Lower leg skin (tissue), 4 donors: Measurements from ENCODE around the gene RAB26. TPM values are rescaled to one million over a fixed set of nuclear protein-coding genes. Genes with fewer than 3 reads are reported as not detected.

Experiments used
- DNase-seq, 2 donors: peaks; one replicate each; pipeline ENCODE4 v3.0.0-alpha.2; 2019; ENCODE audit warnings: low spot score in 2 of 2
- H3K4me3 ChIP-seq: fragments of 200-600 bp; sonication (generic); 2 replicates; pipeline ENCODE4 v1.5.1; 2017; ENCODE audit warnings: mild to moderate bottlenecking, low read depth; ENCODE audit not compliant: poor library complexity, severe bottlenecking
- POLR2A ChIP-seq, 2 donors: fragments of 450-650 bp; IDR thresholded peaks; one replicate each; pipeline ENCODE4 v1.6.1; 2016 to 2017; ENCODE audit warnings: antibody characterized with exemption in 2 of 2, mild to moderate bottlenecking in 1 of 2, moderate library complexity in 1 of 2
- WGBS, 2 donors: methylation state at CpG; one replicate each; pipeline ENCODE4 v1.1.5; 2018; 5-methylcytosine and 5-hydroxymethylcytosine counted together
- intact Hi-C: fragments of 100-400 bp; cut with DNase I; formaldehyde crosslinking; loops from one replicate; pipeline ENCODE4 v1.15.0; 2023; ENCODE audit warnings: low total_unique reads
- total RNA-seq, 4 donors: library from RNA; depleted of rRNA; stranded (reverse); fragments of >200 nt; gene quantifications; one replicate each; pipeline ENCODE4 v1.1.0, GENCODE V29; 2016
- TF ChIP-seq, protein P1 (sequence below), 3 donors: fragments of 450-650 bp; IDR thresholded peaks; one replicate each; pipeline ENCODE4 v1.5.1; 2016; ENCODE audit warnings: antibody characterized with exemption in 3 of 3, mild to moderate bottlenecking in 3 of 3, moderate library complexity in 2 of 3

The RAB26 gene
- total RNA-seq, 4 donors from 2014 or later, result 1.6 to 2.9 (median 2.0) TPM; not detected in 1

DNA sequence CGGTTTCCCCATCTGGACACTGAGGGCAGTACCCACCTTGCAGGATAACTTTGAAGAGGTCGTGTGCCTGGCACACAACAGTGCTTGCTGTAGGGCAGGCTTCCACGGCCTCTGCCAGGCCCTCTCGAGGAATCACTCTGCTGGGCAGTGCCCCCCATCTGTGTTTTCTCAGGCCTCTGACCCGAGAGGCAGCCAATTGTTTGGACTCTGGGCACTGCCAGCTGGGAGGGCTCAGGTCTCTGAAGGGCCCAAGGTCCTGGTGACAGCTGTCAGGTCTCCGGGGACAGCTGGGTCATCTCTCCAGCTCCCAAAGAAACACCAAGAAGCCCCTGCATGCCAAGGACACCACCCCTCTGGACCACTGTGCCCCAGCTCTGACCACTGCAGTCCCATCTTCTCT lies 1.0 kb upstream of the RAB26 start:
- no peak for TF ChIP-seq POLR2A (IDR thresholded peaks at IDR 0.05)
- TF ChIP-seq, protein P1, sequence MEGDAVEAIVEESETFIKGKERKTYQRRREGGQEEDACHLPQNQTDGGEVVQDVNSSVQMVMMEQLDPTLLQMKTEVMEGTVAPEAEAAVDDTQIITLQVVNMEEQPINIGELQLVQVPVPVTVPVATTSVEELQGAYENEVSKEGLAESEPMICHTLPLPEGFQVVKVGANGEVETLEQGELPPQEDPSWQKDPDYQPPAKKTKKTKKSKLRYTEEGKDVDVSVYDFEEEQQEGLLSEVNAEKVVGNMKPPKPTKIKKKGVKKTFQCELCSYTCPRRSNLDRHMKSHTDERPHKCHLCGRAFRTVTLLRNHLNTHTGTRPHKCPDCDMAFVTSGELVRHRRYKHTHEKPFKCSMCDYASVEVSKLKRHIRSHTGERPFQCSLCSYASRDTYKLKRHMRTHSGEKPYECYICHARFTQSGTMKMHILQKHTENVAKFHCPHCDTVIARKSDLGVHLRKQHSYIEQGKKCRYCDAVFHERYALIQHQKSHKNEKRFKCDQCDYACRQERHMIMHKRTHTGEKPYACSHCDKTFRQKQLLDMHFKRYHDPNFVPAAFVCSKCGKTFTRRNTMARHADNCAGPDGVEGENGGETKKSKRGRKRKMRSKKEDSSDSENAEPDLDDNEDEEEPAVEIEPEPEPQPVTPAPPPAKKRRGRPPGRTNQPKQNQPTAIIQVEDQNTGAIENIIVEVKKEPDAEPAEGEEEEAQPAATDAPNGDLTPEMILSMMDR (IDR thresholded peaks at IDR 0.05), result no peak
- DNase-seq, result no peak
- 70 to 92% methylated on average over 5 of the region's 6 CpGs for WGBS, 2 donors
- intact Hi-C loops, result no loop called here
- no peak overlapping the region for H3K4me3 ChIP-seq

GRCh38 chr16:2148714-2149629 lies 547 bp downstream of the RAB26 start:
- intact Hi-C loops, result no loop called here
- no peak overlapping the region for H3K4me3 ChIP-seq
- no peak for TF ChIP-seq POLR2A (IDR thresholded peaks at IDR 0.05)
- TF ChIP-seq, protein P1 (IDR thresholded peaks at IDR 0.05), result no peak
- no peak for DNase-seq
- WGBS, 2 donors, result 3 to 5% methylated on average over 38 to 39 of the region's 62 CpGs

GRCh38 chr16:2149630-2150417 lies 1.4 kb downstream of the RAB26 start:
- DNase-seq, result no peak
- TF ChIP-seq POLR2A (IDR thresholded peaks at IDR 0.05), result no peak
- TF ChIP-seq, protein P1 (IDR thresholded peaks at IDR 0.05), result no peak
- intact Hi-C loops, result no loop called here
- no peak overlapping the region for H3K4me3 ChIP-seq
- WGBS, 2 donors, result 52 to 54% methylated on average over 21 to 23 of the region's 24 CpGs

DNA sequence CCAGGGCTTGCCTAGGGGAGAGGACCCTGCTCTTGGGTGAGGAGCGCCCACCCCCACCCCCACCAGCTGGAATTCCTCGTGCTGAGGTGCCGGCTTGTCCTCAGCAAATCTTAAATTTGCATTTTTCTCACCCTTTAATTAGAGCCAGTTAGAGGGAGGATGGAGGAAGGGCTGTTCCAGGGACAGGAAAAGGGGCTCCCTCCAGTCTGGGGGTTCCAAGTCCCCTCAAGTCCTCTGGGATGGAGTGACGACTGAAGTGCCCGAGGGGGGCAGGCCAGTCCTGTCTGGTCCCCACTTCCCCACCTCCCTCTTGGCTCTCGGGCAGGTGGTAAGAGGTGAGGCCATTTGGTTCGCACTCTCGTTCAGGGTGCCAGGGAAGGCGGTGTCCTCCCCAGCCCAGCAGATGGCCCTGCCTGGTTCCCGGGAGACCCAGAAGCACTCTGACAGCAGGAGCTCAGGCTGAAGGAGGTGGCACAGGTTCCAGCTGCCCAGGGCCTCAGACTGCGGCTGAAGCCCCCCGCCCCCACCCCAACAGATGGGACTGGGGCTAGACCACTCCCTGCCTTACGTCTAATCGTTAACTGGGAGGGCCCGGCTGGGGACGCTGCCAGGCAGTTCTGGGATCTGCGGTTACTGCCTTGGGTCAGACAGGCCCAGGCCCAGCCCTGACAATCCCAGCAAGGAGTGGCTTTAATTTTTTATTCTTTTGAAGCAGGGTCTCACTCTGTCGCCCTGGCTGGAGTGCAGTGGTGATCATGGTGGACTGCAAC lies 2.2 kb downstream of the RAB26 start:
- intact Hi-C loops, result no loop called here
- H3K4me3 ChIP-seq, result no peak overlapping the region
- WGBS, 2 donors, result 19 to 43% methylated on average over 18 of the region's 18 CpGs
- DNase-seq, result no peak
- no peak for TF ChIP-seq POLR2A (IDR thresholded peaks at IDR 0.05)
- TF ChIP-seq, protein P1 (IDR thresholded peaks at IDR 0.05), result no peak

- intact Hi-C loops, result no loop called here
- DNase-seq, result no peak
- TF ChIP-seq, protein P1 (IDR thresholded peaks at IDR 0.05), result no peak
- TF ChIP-seq POLR2A (IDR thresholded peaks at IDR 0.05), result no peak
- WGBS, 2 donors, result 58 to 60% methylated on average over 9 to 13 of the region's 13 CpGs
- H3K4me3 ChIP-seq, result no peak overlapping the region
Measured at GRCh38 chr16:2151188-2152091, 3.0 kb downstream of the RAB26 start.
